ENCODE measurements around the gene ZNF750.

Gene ZNF750

DNA sequence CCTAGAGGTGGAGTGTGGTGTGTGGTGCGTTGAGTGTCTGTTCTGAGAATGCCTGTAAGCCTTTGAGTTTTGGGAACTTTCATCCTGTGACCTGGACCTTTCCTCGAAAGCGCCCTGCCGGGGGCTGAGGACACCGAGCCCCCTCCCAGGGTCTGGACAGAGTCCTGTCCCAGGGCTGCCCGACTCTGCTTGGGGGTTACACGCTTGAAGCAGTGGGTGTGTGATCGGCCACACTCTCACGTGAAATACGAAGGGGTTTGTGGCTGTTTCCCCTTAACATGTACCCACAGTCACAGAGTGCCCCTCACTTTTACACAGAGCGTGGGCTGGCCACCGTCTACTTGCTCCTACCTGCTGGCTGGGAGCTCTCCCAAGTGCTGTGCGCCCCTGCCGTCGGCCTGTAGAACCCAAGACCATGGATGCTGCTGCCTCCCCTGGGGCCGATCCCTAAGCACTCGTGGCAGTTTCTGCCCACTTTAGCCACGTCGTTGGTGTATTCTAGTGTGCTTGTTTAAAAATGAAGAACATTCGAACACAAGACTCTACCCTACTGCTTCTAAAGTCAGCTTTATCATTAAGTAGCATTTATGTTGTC, 6.8 kb downstream of the ZNF750 start:
- no peak for ATAC-seq
- TF ChIP-seq ZFP3 (CRISPR knock-in tag; IDR thresholded peaks at IDR 0.05) (no peak), TCF4 (CRISPR knock-in tag; IDR thresholded peaks at IDR 0.05; ENCODE audit: borderline replicate concordance) (no peak), OSR1 (CRISPR knock-in tag; IDR thresholded peaks at IDR 0.05) (no peak), ESRRG (CRISPR knock-in tag; IDR thresholded peaks at IDR 0.05) (no peak), ARNTL (CRISPR knock-in tag; IDR thresholded peaks at IDR 0.05; ENCODE audit: borderline replicate concordance, low read depth) (no peak), GLIS3 (CRISPR knock-in tag; IDR thresholded peaks at IDR 0.05) (no peak), PPARA (CRISPR knock-in tag; IDR thresholded peaks at IDR 0.05; ENCODE audit: borderline replicate concordance) (no peak), PATZ1 (CRISPR knock-in tag; IDR thresholded peaks at IDR 0.05; ENCODE audit: borderline replicate concordance) (no peak), SNAI2 (CRISPR knock-in tag; IDR thresholded peaks at IDR 0.05) (no peak), CREB5 (CRISPR knock-in tag; IDR thresholded peaks at IDR 0.05; ENCODE audit: low read depth) (no peak), ZNF70 (CRISPR knock-in tag; IDR thresholded peaks at IDR 0.05) (no peak), ZC3H10 (CRISPR knock-in tag; IDR thresholded peaks at IDR 0.05) (no peak), RARB (CRISPR knock-in tag; IDR thresholded peaks at IDR 0.05) (no peak), ZNF565 (CRISPR knock-in tag; conservative IDR thresholded peaks at IDR 0.05; ENCODE audit: low read depth) (no peak), BACH2 (CRISPR knock-in tag; IDR thresholded peaks at IDR 0.05; ENCODE audit: borderline replicate concordance) (no peak), ZFP30 (CRISPR knock-in tag; IDR thresholded peaks at IDR 0.05) (no peak), TOX (CRISPR knock-in tag; IDR thresholded peaks at IDR 0.05; ENCODE audit: borderline replicate concordance) (no peak), CSRNP3 (CRISPR knock-in tag; IDR thresholded peaks at IDR 0.05) (no peak)
- TF ChIP-seq, protein P1, sequence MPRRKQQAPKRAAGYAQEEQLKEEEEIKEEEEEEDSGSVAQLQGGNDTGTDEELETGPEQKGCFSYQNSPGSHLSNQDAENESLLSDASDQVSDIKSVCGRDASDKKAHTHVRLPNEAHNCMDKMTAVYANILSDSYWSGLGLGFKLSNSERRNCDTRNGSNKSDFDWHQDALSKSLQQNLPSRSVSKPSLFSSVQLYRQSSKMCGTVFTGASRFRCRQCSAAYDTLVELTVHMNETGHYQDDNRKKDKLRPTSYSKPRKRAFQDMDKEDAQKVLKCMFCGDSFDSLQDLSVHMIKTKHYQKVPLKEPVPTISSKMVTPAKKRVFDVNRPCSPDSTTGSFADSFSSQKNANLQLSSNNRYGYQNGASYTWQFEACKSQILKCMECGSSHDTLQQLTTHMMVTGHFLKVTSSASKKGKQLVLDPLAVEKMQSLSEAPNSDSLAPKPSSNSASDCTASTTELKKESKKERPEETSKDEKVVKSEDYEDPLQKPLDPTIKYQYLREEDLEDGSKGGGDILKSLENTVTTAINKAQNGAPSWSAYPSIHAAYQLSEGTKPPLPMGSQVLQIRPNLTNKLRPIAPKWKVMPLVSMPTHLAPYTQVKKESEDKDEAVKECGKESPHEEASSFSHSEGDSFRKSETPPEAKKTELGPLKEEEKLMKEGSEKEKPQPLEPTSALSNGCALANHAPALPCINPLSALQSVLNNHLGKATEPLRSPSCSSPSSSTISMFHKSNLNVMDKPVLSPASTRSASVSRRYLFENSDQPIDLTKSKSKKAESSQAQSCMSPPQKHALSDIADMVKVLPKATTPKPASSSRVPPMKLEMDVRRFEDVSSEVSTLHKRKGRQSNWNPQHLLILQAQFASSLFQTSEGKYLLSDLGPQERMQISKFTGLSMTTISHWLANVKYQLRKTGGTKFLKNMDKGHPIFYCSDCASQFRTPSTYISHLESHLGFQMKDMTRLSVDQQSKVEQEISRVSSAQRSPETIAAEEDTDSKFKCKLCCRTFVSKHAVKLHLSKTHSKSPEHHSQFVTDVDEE (CRISPR knock-in tag; IDR thresholded peaks at IDR 0.05) = no peak
- TF ChIP-seq, protein P2, sequence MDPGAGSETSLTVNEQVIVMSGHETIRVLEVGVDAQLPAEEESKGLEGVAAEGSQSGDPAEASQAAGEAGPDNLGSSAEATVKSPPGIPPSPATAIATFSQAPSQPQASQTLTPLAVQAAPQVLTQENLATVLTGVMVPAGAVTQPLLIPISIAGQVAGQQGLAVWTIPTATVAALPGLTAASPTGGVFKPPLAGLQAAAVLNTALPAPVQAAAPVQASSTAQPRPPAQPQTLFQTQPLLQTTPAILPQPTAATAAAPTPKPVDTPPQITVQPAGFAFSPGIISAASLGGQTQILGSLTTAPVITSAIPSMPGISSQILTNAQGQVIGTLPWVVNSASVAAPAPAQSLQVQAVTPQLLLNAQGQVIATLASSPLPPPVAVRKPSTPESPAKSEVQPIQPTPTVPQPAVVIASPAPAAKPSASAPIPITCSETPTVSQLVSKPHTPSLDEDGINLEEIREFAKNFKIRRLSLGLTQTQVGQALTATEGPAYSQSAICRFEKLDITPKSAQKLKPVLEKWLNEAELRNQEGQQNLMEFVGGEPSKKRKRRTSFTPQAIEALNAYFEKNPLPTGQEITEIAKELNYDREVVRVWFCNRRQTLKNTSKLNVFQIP (CRISPR knock-in tag; IDR thresholded peaks at IDR 0.05; ENCODE audit: borderline replicate concordance, low read depth) = no peak

- ATAC-seq = no peak
- TF ChIP-seq GLIS3 (CRISPR knock-in tag; IDR thresholded peaks at IDR 0.05) (no peak), ZFP30 (CRISPR knock-in tag; IDR thresholded peaks at IDR 0.05) (no peak), ARNTL (CRISPR knock-in tag; IDR thresholded peaks at IDR 0.05; ENCODE audit: borderline replicate concordance, low read depth) (no peak), SNAI2 (CRISPR knock-in tag; IDR thresholded peaks at IDR 0.05) (no peak), ZFP3 (CRISPR knock-in tag; IDR thresholded peaks at IDR 0.05) (no peak), RARB (CRISPR knock-in tag; IDR thresholded peaks at IDR 0.05) (no peak)
Observed at GRCh38 chr17:82832411-82832810, 7.4 kb downstream of the ZNF750 start.

GRCh38 chr17:82831818-82832200, 8.0 kb downstream of the ZNF750 start:
- ATAC-seq = no peak
- no peak for TF ChIP-seq GLIS3 (CRISPR knock-in tag; IDR thresholded peaks at IDR 0.05)
- TF ChIP-seq ZC3H10 (CRISPR knock-in tag; IDR thresholded peaks at IDR 0.05) = no peak
- TF ChIP-seq, protein P2 (CRISPR knock-in tag; IDR thresholded peaks at IDR 0.05; ENCODE audit: borderline replicate concordance, low read depth) = no peak
- TF ChIP-seq SNAI2 (CRISPR knock-in tag; IDR thresholded peaks at IDR 0.05) = no peak
- no peak for TF ChIP-seq BACH2 (CRISPR knock-in tag; IDR thresholded peaks at IDR 0.05; ENCODE audit: borderline replicate concordance)
- no peak for TF ChIP-seq OSR1 (CRISPR knock-in tag; IDR thresholded peaks at IDR 0.05)
- no peak for TF ChIP-seq ZNF8 (CRISPR knock-in tag; IDR thresholded peaks at IDR 0.05)
- TF ChIP-seq PATZ1 (CRISPR knock-in tag; IDR thresholded peaks at IDR 0.05; ENCODE audit: borderline replicate concordance) = no peak
- no peak for TF ChIP-seq ESRRG (CRISPR knock-in tag; IDR thresholded peaks at IDR 0.05)
